Endothelial cell of umbilical vein (primary cell): Measurements from ENCODE around the gene PLXNB3. TPM values are rescaled to one million over a fixed set of nuclear protein-coding genes. Genes with fewer than 3 reads are reported as not detected.

ENCODE experiments used
- BruUV-seq: library from RNA; stranded (reverse); fragments of 400-500 nt; replicated peaks from 2 replicates; lab custom pipeline; 2021; lab: Mats Ljungman, UMichigan
- CTCF ChIA-PET: fragments of 300-600, 350-600 bp; sonication (Branson Sonifier 250); formaldehyde crosslinking; loops from one replicate; lab custom pipeline; 2021; ENCODE audit warnings: antibody characterized with exemption, inconsistent platforms; lab: Charles Lee
- POLR2A ChIA-PET: fragments of 300-600, 350-600 bp; sonication (Branson Sonifier 250); formaldehyde crosslinking; loops from one replicate; lab custom pipeline; 2021; ENCODE audit warnings: antibody characterized with exemption, inconsistent platforms; lab: Charles Lee
- DNase-seq: peaks from one replicate; pipeline ENCODE4 v3.0.0-alpha.2; 2011; ENCODE audit warnings: low read depth, low spot score
- FAIRE-seq: peaks from 2 replicates; lab custom pipeline; 2011; peaks lifted over from hg19 to GRCh38; lab: Jason Lieb, UNC
- H2AFZ ChIP-seq: 2 replicates; pipeline ENCODE4 v1.6.0; 2012; ENCODE audit warnings: low read depth, low read length, control low read depth, inconsistent platforms
- H3K27ac ChIP-seq: 2 replicates; pipeline ENCODE4 v1.5.1; 2011; ENCODE audit warnings: low read depth, mild to moderate bottlenecking, control low read depth, low read length, moderate library complexity; ENCODE audit not compliant: insufficient read depth
- H3K27me3 ChIP-seq, 2 experiments: 2 replicates each; pipeline versions ENCODE4 v1.6.0 to v1.6.1; 2011; ENCODE audit warnings: low read length in 2 of 2, mixed read lengths in 1 of 2; ENCODE audit not compliant: control insufficient read depth in 2 of 2, insufficient read depth in 2 of 2
- H3K36me3 ChIP-seq, 2 experiments: 2 replicates in 1 of 2; 3 replicates in 1 of 2; pipeline ENCODE4 v1.5.1; 2011; ENCODE audit warnings: low read length in 2 of 2, mild to moderate bottlenecking in 1 of 2, moderate library complexity in 1 of 2; ENCODE audit not compliant: control insufficient read depth in 2 of 2, insufficient read depth in 2 of 2; ENCODE audit errors: extremely low read depth in 1 of 2
- H3K4me1 ChIP-seq: 3 replicates; pipeline ENCODE4 v1.5.1; 2011; ENCODE audit warnings: mild to moderate bottlenecking, low read length; ENCODE audit not compliant: control insufficient read depth, insufficient read depth; ENCODE audit errors: extremely low read depth
- H3K4me2 ChIP-seq: 2 replicates; pipeline ENCODE4 v1.6.1; 2011; ENCODE audit warnings: low read length, control low read depth, mixed read lengths; ENCODE audit not compliant: insufficient read depth
- H3K4me3 ChIP-seq, 3 experiments: fragments of 200-600 bp in 1 of 3; sonication (generic), shearing (Covaris generic) in 1 of 3; replicated peaks in 1 of 3; 2 replicates each; pipeline ENCODE4 v1.5.1; 2011 to 2016; ENCODE audit warnings: control low read depth in 3 of 3, low read length in 3 of 3, mild to moderate bottlenecking in 2 of 3, inconsistent platforms in 1 of 3, low read depth in 1 of 3, moderate library complexity in 1 of 3; ENCODE audit not compliant: insufficient read depth in 1 of 3
- H3K79me2 ChIP-seq: 2 replicates; pipeline ENCODE4 v1.6.0; 2012; ENCODE audit warnings: low read length, inconsistent platforms; ENCODE audit not compliant: control insufficient read depth, insufficient read depth
- H3K9ac ChIP-seq: replicated peaks from 2 replicates; pipeline ENCODE3; 2011; ENCODE audit warnings: low read length, control low read depth; ENCODE audit not compliant: insufficient read depth; ENCODE audit errors: extremely low read depth
- H3K9me1 ChIP-seq: replicated peaks from 3 replicates; pipeline ENCODE4 v1.6.0; 2011; ENCODE audit warnings: mild to moderate bottlenecking, low read length; ENCODE audit not compliant: control insufficient read depth, insufficient read depth; ENCODE audit errors: extremely low read depth
- H3K9me3 ChIP-seq: replicated peaks from 2 replicates; pipeline ENCODE4 v1.5.1; 2012; ENCODE audit warnings: low read length, inconsistent platforms; ENCODE audit not compliant: control insufficient read depth, insufficient read depth
- H4K20me1 ChIP-seq: replicated peaks from 2 replicates; pipeline ENCODE3; 2011; ENCODE audit warnings: mild to moderate bottlenecking, low read length; ENCODE audit not compliant: control insufficient read depth, insufficient read depth; ENCODE audit errors: extremely low read depth
- EZH2 ChIP-seq: IDR thresholded peaks from 2 replicates; pipeline ENCODE4 v1.6.1; 2012; ENCODE audit warnings: borderline replicate concordance, low read depth, mild to moderate bottlenecking, moderate library complexity, low read length, inconsistent platforms; ENCODE audit not compliant: severe bottlenecking
- FOS ChIP-seq: IDR thresholded peaks from 2 replicates; pipeline ENCODE4 v1.6.1; 2011; ENCODE audit warnings: mild to moderate bottlenecking, low read length, moderate library complexity, borderline replicate concordance; ENCODE audit not compliant: insufficient read depth
- GATA2 ChIP-seq: IDR thresholded peaks from 2 replicates; pipeline ENCODE4 v1.7.0; 2011; ENCODE audit warnings: low read depth, mild to moderate bottlenecking, moderate library complexity, mixed read lengths, low read length; ENCODE audit not compliant: insufficient read length, insufficient read depth
- JUN ChIP-seq: IDR thresholded peaks from 2 replicates; pipeline ENCODE4 v1.6.1; 2011; ENCODE audit warnings: borderline replicate concordance, low read depth; ENCODE audit not compliant: insufficient read length, insufficient read depth
- MYC ChIP-seq: IDR thresholded peaks from one replicate; pipeline ENCODE4 v1.6.1; 2011; ENCODE audit warnings: mild to moderate bottlenecking, low read depth, low read length
- POLR2A ChIP-seq: IDR thresholded peaks from 2 replicates; pipeline ENCODE4 v1.6.1; 2012; ENCODE audit warnings: low read depth, mild to moderate bottlenecking, control low read depth, low read length
- POLR2AphosphoS5 ChIP-seq: IDR thresholded peaks from 2 replicates; pipeline ENCODE4 v1.6.1; 2012; ENCODE audit warnings: low read depth, mild to moderate bottlenecking, control low read depth, low read length, moderate library complexity; ENCODE audit not compliant: insufficient read depth
- dilution Hi-C: fragments of 300-500 bp; cut with MboI; formaldehyde crosslinking; loops from one replicate; pipeline ENCODE4 v1.15.0; 2019; ENCODE audit warnings: low sequenced_read_pairs; ENCODE audit not compliant: extremely low pct_ligation_motif_present
- intact Hi-C: fragments of 100-400 bp; cut with micrococcal nuclease; formaldehyde crosslinking; loops from one replicate; pipeline ENCODE4 v1.10.0; 2022
- polyA plus RNA-seq, 4 experiments: library from polyadenylated mRNA; depleted of rRNA in 3 of 4; stranded (reverse) in 3 of 4; unstranded in 1 of 4; fragments of >200 nt; gene quantifications; 2 replicates each; pipeline versions ENCODE4 v1.2.1 to v1.2.3, GENCODE V29; 2011 to 2012; ENCODE audit warnings: missing spikeins in 1 of 4
- total RNA-seq: library from RNA; stranded (reverse); gene quantifications from 2 replicates; pipeline ENCODE4 v1.2.3, GENCODE V29; 2021
- TF ChIP-seq, protein P1 (sequence below): IDR thresholded peaks from 2 replicates; pipeline ENCODE4 v1.6.1; 2011; ENCODE audit not compliant: insufficient read depth, insufficient read length
- TF ChIP-seq, protein P2 (sequence below), 2 donors: IDR thresholded peaks; 1 replicate in 1 of 2; 2 replicates in 1 of 2; pipeline ENCODE4 v1.5.1; 2011; ENCODE audit warnings: low read length in 2 of 2, mild to moderate bottlenecking in 2 of 2, moderate library complexity in 2 of 2, control low read depth in 1 of 2, inconsistent platforms in 1 of 2, low read depth in 1 of 2; ENCODE audit not compliant: insufficient read depth in 1 of 2; ENCODE audit errors: extremely low read depth in 1 of 2

The PLXNB3 gene
- total and polyA plus RNA-seq, 2 donors (not counting 3 experiments of a cell fraction or from before 2014, with no cell fraction given) = 19.0 to 31.4 TPM

DNA sequence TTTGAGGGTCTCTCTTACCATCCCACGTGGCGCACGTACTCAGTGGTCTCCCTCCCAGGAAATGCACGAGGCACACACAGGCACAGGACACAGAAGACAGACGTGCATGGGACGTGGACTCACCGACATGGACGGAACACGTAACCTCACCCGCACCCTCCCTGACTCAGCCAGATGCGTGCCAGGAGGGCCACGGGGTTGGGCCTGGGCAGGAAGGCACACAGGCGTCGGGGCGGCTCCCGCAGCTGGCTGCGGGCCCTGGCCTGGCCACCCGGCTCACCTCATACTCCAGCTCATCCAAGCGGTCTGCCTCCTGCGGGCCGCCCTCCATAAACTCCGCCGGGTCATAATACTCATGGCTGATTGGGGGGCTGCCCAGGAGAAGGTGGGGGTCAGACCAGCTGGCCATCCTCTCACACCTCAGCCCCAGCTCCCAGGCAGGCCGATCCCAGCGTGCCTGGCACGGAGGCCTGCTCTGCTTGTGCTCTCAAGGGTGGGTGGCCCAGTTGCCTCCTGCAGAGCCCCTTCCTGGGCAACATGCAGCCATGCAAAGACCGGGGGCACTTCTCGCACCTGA lies 43.0 kb downstream of the PLXNB3 start:
- H3K9ac ChIP-seq = no peak overlapping the region
- no peak overlapping the region for H3K4me2 ChIP-seq
- H3K27ac ChIP-seq = no peak overlapping the region
- no peaks in the 10 kb centered on the region for H3K9me1 ChIP-seq
- no peak overlapping the region for H2AFZ ChIP-seq
- TF ChIP-seq MYC (no peak), POLR2A (no peak)
- H3K4me3 ChIP-seq = no peak overlapping the region
- intact Hi-C loops = no loop called here
- H4K20me1 ChIP-seq = no peaks in the 10 kb centered on the region
- no peak for DNase-seq
- no peaks in the 10 kb centered on the region for H3K36me3 ChIP-seq
- POLR2A ChIA-PET = no interaction called here
- H3K79me2 ChIP-seq = no peaks in the 10 kb centered on the region
- no peak for FAIRE-seq
- no TSS peak for BruUV-seq
- CTCF ChIA-PET = interaction anchor here (2.1 kb wide), 1 partner anchor 116 kb away, joined by 5 read pairs; no protein-coding TSS in a partner anchor
- no peaks in the 10 kb centered on the region for H3K27me3 ChIP-seq
- dilution Hi-C loops = no loop called here
- no peaks in the 10 kb centered on the region for H3K4me1 ChIP-seq
- no peaks in the 10 kb centered on the region for H3K9me3 ChIP-seq

DNA sequence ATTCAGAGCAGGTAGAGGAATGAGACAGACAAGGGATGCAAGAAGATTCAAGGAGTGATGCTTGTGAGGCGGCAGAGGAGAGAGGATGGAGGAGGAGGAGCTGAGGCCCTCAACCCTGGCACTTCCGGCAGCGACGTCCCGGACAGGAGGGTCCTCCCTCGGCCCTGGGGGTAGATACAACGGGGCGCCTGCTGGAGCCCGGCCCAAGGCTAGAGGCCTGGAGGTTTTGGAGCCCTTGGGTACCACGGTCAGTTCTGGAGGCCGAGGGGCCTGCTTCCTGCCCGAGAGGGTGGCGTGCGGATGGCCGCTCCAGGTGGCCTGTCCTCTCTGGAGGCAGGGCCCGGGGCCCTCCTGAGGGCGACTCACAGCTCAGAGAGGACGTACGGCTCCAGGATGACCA lies 43.9 kb downstream of the PLXNB3 start:
- CTCF ChIA-PET = no interaction called here
- POLR2A ChIA-PET = no interaction called here

More for the DNA sequence above, 43.9 kb downstream of the PLXNB3 start:
- no peaks in the 10 kb centered on the region for H3K9me1 ChIP-seq
- H3K79me2 ChIP-seq = no peaks in the 10 kb centered on the region
- TF ChIP-seq EZH2 = no peak
- no peak for TF ChIP-seq GATA2
- no peak for TF ChIP-seq MYC
- no peak for TF ChIP-seq JUN
- TF ChIP-seq FOS = no peak
- no peak for TF ChIP-seq POLR2A
- TF ChIP-seq, protein P1, sequence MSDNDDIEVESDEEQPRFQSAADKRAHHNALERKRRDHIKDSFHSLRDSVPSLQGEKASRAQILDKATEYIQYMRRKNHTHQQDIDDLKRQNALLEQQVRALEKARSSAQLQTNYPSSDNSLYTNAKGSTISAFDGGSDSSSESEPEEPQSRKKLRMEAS = no peak
- TF ChIP-seq, protein P2, sequence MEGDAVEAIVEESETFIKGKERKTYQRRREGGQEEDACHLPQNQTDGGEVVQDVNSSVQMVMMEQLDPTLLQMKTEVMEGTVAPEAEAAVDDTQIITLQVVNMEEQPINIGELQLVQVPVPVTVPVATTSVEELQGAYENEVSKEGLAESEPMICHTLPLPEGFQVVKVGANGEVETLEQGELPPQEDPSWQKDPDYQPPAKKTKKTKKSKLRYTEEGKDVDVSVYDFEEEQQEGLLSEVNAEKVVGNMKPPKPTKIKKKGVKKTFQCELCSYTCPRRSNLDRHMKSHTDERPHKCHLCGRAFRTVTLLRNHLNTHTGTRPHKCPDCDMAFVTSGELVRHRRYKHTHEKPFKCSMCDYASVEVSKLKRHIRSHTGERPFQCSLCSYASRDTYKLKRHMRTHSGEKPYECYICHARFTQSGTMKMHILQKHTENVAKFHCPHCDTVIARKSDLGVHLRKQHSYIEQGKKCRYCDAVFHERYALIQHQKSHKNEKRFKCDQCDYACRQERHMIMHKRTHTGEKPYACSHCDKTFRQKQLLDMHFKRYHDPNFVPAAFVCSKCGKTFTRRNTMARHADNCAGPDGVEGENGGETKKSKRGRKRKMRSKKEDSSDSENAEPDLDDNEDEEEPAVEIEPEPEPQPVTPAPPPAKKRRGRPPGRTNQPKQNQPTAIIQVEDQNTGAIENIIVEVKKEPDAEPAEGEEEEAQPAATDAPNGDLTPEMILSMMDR (IDR thresholded peaks at IDR 0.05; ENCODE audit: extremely low read depth in 1 of 2, insufficient read depth in 1 of 2, low read depth in 1 of 2, low read length in 2 of 2) = no peak
- TF ChIP-seq POLR2AphosphoS5 = no peak
- no peak overlapping the region for H3K9ac ChIP-seq
- no peaks in the 10 kb centered on the region for H3K4me1 ChIP-seq
- no peak overlapping the region for H3K4me2 ChIP-seq
- no peaks in the 10 kb centered on the region for H3K9me3 ChIP-seq
- H2AFZ ChIP-seq = no peak overlapping the region
- no peak overlapping the region for H3K27ac ChIP-seq
- H4K20me1 ChIP-seq = no peaks in the 10 kb centered on the region
- FAIRE-seq (no peak), DNase-seq (no peak)
- H3K4me3 ChIP-seq = no peak overlapping the region
- no peaks in the 10 kb centered on the region for H3K27me3 ChIP-seq
- dilution Hi-C loops (no loop called here), intact Hi-C loops (no loop called here)
- no TSS peak for BruUV-seq
- H3K36me3 ChIP-seq = no peaks in the 10 kb centered on the region
